Measurements from ENCODE around the gene LYVE1. TPM values are rescaled to one million over a fixed set of nuclear protein-coding genes. Genes with fewer than 3 reads are reported as not detected.

Gene LYVE1
- total RNA-seq, 2 experiments from 2014 or later, result not detected

- POLR2A ChIA-PET, result no interaction called here
- H3K27ac ChIP-seq (ENCODE audit: low read depth in 1 of 2, low read length in 2 of 2), result no peak overlapping the region
- CTCF ChIA-PET, result interaction anchor here (2.4 kb wide), 1 partner anchor 8 kb away, joined by 21 read pairs; the partner anchor contains the start of gene RNF141
- H3K9me3 ChIP-seq (ENCODE audit: control insufficient read depth in 1 of 2, insufficient read depth in 1 of 2, low read length in 2 of 2), result no peaks in the 10 kb centered on the region
- no peaks in the 10 kb centered on the region for H3K27me3 Mint-ChIP-seq
- TF ChIP-seq CTCF (IDR thresholded peaks at IDR 0.05), result no peak
- peaks cover 45% of the 10 kb centered on the region for H3K36me3 ChIP-seq (ENCODE audit: insufficient read depth, low read length)
- no peaks in the 10 kb centered on the region for H3K27me3 ChIP-seq (ENCODE audit: control insufficient read depth in 1 of 2, insufficient read depth in 2 of 2, low read length in 2 of 2)
- H3K9me3 Mint-ChIP-seq, result no peaks in the 10 kb centered on the region
- H3K4me3 ChIP-seq (ENCODE audit: low read length), result no peak overlapping the region
- peaks cover 48% of the 10 kb centered on the region for H3K36me3 Mint-ChIP-seq (ENCODE audit: low read depth)
- no peak overlapping the region for H3K4me3 Mint-ChIP-seq
- H3K4me1 Mint-ChIP-seq (ENCODE audit: low read depth), result peaks cover 18% of the 10 kb centered on the region
- ATAC-seq (ENCODE audit: poor library complexity) (no peak), DNase-seq (no peak)
- intact Hi-C loops (cut with DNase I, micrococcal nuclease), result no loop called here
- no peaks in the 10 kb centered on the region for H3K4me1 ChIP-seq (ENCODE audit: insufficient read depth, low read length)
- no peak overlapping the region for H3K27ac Mint-ChIP-seq
These were observed 35.9 kb downstream of the LYVE1 start for GRCh38 chr11:10532526-10532925.

DNA sequence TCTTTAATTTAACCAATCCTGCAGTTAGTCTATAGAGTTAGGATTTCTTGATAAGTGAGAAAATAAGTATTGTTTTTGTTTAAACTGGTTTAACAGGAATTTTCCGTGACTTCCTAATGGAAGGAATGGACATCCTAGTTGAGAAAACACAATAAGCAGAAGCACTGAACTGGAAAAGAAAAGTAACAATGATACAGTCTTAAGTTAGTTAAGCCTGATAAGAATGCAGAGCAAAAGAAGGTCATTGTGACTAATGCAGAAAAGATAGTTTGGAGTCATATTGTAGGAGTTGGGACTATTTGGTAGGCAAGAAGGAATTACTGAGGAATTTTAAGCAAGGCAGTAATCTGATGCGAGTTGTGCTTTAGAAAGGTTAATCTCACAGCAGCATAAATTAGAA lies 39.2 kb downstream of the LYVE1 start:
- ChIA-PET POLR2A (no interaction called here), CTCF (interaction anchor here (2.3 kb wide), 1 partner anchor 12 kb away, joined by 21 read pairs; the partner anchor contains the start of gene RNF141)
- no peak for TF ChIP-seq CTCF (IDR thresholded peaks at IDR 0.05)
- Mint-ChIP-seq H3K27me3 (no peaks in the 10 kb centered on the region), H3K4me1 (ENCODE audit: low read depth) (peaks cover 12% of the 10 kb centered on the region), H3K4me3 (no peak overlapping the region), H3K27ac (no peak overlapping the region), H3K36me3 (ENCODE audit: low read depth) (peaks cover 78% of the 10 kb centered on the region), H3K9me3 (no peaks in the 10 kb centered on the region)
- Histone ChIP-seq H3K27ac (ENCODE audit: low read depth in 1 of 2, low read length in 2 of 2) (no peak overlapping the region), H3K36me3 (ENCODE audit: insufficient read depth, low read length) (peaks cover 60% of the 10 kb centered on the region), H3K9me3 (ENCODE audit: control insufficient read depth in 1 of 2, insufficient read depth in 1 of 2, low read length in 2 of 2) (no peaks in the 10 kb centered on the region), H3K4me1 (ENCODE audit: insufficient read depth, low read length) (no peaks in the 10 kb centered on the region), H3K27me3 (ENCODE audit: control insufficient read depth in 1 of 2, insufficient read depth in 2 of 2, low read length in 2 of 2) (no peaks in the 10 kb centered on the region), H3K4me3 (ENCODE audit: low read length) (no peak overlapping the region)
- no peak for ATAC-seq (ENCODE audit: poor library complexity)
- no peak for DNase-seq
- intact Hi-C loops (cut with DNase I, micrococcal nuclease), result no loop called here

DNA sequence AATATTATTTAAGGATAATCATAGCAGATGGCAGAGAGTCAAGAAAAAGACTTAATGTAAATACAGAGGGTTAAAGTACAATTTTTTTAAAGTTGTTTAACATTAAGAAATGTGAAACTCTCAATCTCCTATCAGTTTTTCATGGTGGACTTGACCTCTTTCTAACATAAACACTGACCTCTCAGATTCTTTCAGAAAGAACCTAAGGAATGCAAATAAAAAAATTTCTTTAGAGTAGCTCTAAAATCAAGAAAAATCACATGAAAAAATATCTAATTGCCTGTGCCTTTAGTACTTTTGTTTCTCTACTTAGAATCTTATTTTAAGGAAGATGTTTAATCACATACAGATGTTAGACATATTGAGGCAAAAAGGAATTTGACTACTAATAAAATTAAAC lies 40.3 kb downstream of the LYVE1 start:
- Histone ChIP-seq H3K9me3 (ENCODE audit: control insufficient read depth in 1 of 2, insufficient read depth in 1 of 2, low read length in 2 of 2) (no peaks in the 10 kb centered on the region), H3K27me3 (ENCODE audit: control insufficient read depth in 1 of 2, insufficient read depth in 2 of 2, low read length in 2 of 2) (no peaks in the 10 kb centered on the region), H3K27ac (ENCODE audit: low read depth in 1 of 2, low read length in 2 of 2) (no peak overlapping the region), H3K4me1 (ENCODE audit: insufficient read depth, low read length) (no peaks in the 10 kb centered on the region), H3K36me3 (ENCODE audit: insufficient read depth, low read length) (peaks cover 65% of the 10 kb centered on the region), H3K4me3 (ENCODE audit: low read length) (no peak overlapping the region)
- CTCF ChIA-PET, result interaction anchor here (2.3 kb wide), 1 partner anchor 13 kb away, joined by 21 read pairs; the partner anchor contains the start of gene RNF141
- ATAC-seq (ENCODE audit: poor library complexity) (no peak), DNase-seq (no peak)
- TF ChIP-seq CTCF (IDR thresholded peaks at IDR 0.05), result no peak
- Mint-ChIP-seq H3K9me3 (no peaks in the 10 kb centered on the region), H3K27ac (no peak overlapping the region), H3K4me1 (ENCODE audit: low read depth) (peaks cover 12% of the 10 kb centered on the region), H3K4me3 (no peak overlapping the region), H3K36me3 (ENCODE audit: low read depth) (peaks cover 79% of the 10 kb centered on the region), H3K27me3 (no peaks in the 10 kb centered on the region)
- POLR2A ChIA-PET, result no interaction called here
- intact Hi-C loops (cut with DNase I, micrococcal nuclease), result no loop called here

All from CD4-positive, alpha-beta T cell (primary cell).